ENCODE results near the gene FHL1.

DNA sequence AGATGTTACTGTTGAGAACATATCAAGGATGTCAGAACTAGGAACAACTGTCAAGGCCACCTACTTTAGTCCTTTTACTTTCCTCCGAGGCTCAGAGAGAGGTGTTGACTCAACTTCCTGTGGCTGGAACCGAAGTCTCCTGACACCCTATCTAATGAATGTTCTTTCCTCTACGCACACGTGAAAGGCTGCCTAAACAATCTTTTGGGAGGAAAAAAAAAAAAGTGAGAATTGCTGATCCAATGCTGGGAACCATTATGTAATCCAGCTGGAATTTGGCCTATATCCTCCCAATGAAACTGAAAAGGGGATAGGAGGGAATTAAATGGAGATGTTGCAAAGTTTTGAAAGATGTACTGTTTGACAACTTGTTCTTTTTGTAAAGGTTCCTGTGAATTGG is 112.2 kb downstream of the FHL1 start:
- no peak for TF ChIP-seq POLR2AphosphoS5 (IDR thresholded peaks at IDR 0.05; ENCODE audit: low read depth, low read length)
- no peak for TF ChIP-seq SIN3A (IDR thresholded peaks at IDR 0.05; ENCODE audit: low read depth)
- TF ChIP-seq EZH2phosphoT487 (IDR thresholded peaks at IDR 0.05; ENCODE audit: borderline replicate concordance): no peak
- no peak for TF ChIP-seq RAD21 (IDR thresholded peaks at IDR 0.05; ENCODE audit: low read depth)
- TF ChIP-seq, protein P1, sequence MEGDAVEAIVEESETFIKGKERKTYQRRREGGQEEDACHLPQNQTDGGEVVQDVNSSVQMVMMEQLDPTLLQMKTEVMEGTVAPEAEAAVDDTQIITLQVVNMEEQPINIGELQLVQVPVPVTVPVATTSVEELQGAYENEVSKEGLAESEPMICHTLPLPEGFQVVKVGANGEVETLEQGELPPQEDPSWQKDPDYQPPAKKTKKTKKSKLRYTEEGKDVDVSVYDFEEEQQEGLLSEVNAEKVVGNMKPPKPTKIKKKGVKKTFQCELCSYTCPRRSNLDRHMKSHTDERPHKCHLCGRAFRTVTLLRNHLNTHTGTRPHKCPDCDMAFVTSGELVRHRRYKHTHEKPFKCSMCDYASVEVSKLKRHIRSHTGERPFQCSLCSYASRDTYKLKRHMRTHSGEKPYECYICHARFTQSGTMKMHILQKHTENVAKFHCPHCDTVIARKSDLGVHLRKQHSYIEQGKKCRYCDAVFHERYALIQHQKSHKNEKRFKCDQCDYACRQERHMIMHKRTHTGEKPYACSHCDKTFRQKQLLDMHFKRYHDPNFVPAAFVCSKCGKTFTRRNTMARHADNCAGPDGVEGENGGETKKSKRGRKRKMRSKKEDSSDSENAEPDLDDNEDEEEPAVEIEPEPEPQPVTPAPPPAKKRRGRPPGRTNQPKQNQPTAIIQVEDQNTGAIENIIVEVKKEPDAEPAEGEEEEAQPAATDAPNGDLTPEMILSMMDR (IDR thresholded peaks at IDR 0.05 in 2 of 3, conservative IDR thresholded peaks at IDR 0.05 in 1 of 3; ENCODE audit: borderline replicate concordance in 1 of 3, insufficient read depth in 1 of 3, low read depth in 2 of 3, low read length in 2 of 3): no peak
- TF ChIP-seq EGR1 (IDR thresholded peaks at IDR 0.05; ENCODE audit: low read depth): no peak
